Measurements from ENCODE around the gene SLC5A7.

The SLC5A7 gene

GRCh38 chr2:107988108-107988507, 1.8 kb downstream of the SLC5A7 start:
- Histone ChIP-seq H3K79me2 (ENCODE audit: control insufficient read depth, insufficient read depth, low read length, poor library complexity) (no peaks in the 10 kb centered on the region), H3K4me2 (ENCODE audit: low read length) (no peak overlapping the region), H3K4ac (ENCODE audit: low read depth, low read length) (no peak overlapping the region), H2BK12ac (ENCODE audit: low read length) (no peak overlapping the region), H3K23ac (ENCODE audit: low read length) (no peak overlapping the region), H2BK5ac (ENCODE audit: low read depth, low read length, poor library complexity) (no peak overlapping the region), H4K8ac (ENCODE audit: low read depth, low read length) (no peak overlapping the region), H3K79me1 (ENCODE audit: low read length) (no peaks in the 10 kb centered on the region), H3K18ac (ENCODE audit: low read length) (no peak overlapping the region), H2AK5ac (ENCODE audit: low read length) (no peak overlapping the region), H3K36me3 (ENCODE audit: control insufficient read depth in 1 of 2, insufficient read depth in 2 of 2, low read length in 2 of 2) (no peaks in the 10 kb centered on the region), H3K27me3 (ENCODE audit: insufficient read depth, low read length) (peaks cover 14% of the 10 kb centered on the region), H2BK120ac (ENCODE audit: insufficient read depth, low read length, poor library complexity) (no peak overlapping the region), H4K91ac (ENCODE audit: low read depth, low read length) (no peak overlapping the region), H2AFZ (ENCODE audit: insufficient read depth, low read length, poor library complexity) (no peak overlapping the region), H4K12ac (ENCODE audit: low read depth, low read length) (no peak overlapping the region), H3K14ac (ENCODE audit: low read length) (no peak overlapping the region), H3K9me3 (ENCODE audit: insufficient read depth, low read depth, low read length) (no peaks in the 10 kb centered on the region), H3K9ac (ENCODE audit: low read length) (no peak overlapping the region), H3K27ac (ENCODE audit: low read depth, low read length) (no peak overlapping the region), H3K4me3 (ENCODE audit: low read depth, low read length) (no peak overlapping the region), H3K4me1 (ENCODE audit: control insufficient read depth in 1 of 2, insufficient read depth in 2 of 2, low read length in 2 of 2) (peaks cover 8% of the 10 kb centered on the region in 2 experiments)
- WGBS (ENCODE audit: extremely low coverage, insufficient coverage, insufficient read length) = no CpG with 5 or more reads among the region's 10 CpGs
- no peak for DNase-seq

- Histone ChIP-seq H3K27me3 (ENCODE audit: insufficient read depth, low read length) (peaks cover 14% of the 10 kb centered on the region), H2BK120ac (ENCODE audit: insufficient read depth, low read length, poor library complexity) (no peak overlapping the region), H3K18ac (ENCODE audit: low read length) (no peak overlapping the region), H2AK5ac (ENCODE audit: low read length) (no peak overlapping the region), H3K79me2 (ENCODE audit: control insufficient read depth, insufficient read depth, low read length, poor library complexity) (no peaks in the 10 kb centered on the region), H3K4ac (ENCODE audit: low read depth, low read length) (no peak overlapping the region), H3K79me1 (ENCODE audit: low read length) (no peaks in the 10 kb centered on the region), H4K12ac (ENCODE audit: low read depth, low read length) (no peak overlapping the region), H2BK12ac (ENCODE audit: low read length) (no peak overlapping the region), H3K9ac (ENCODE audit: low read length) (no peak overlapping the region), H3K14ac (ENCODE audit: low read length) (no peak overlapping the region), H2AFZ (ENCODE audit: insufficient read depth, low read length, poor library complexity) (no peak overlapping the region), H3K4me2 (ENCODE audit: low read length) (no peak overlapping the region), H3K23ac (ENCODE audit: low read length) (no peak overlapping the region), H4K8ac (ENCODE audit: low read depth, low read length) (no peak overlapping the region), H3K27ac (ENCODE audit: low read depth, low read length) (no peak overlapping the region), H4K91ac (ENCODE audit: low read depth, low read length) (no peak overlapping the region), H3K36me3 (ENCODE audit: control insufficient read depth in 1 of 2, insufficient read depth in 2 of 2, low read length in 2 of 2) (no peaks in the 10 kb centered on the region), H3K9me3 (ENCODE audit: insufficient read depth, low read depth, low read length) (no peaks in the 10 kb centered on the region), H3K4me3 (ENCODE audit: low read depth, low read length) (no peak overlapping the region), H2BK5ac (ENCODE audit: low read depth, low read length, poor library complexity) (no peak overlapping the region), H3K4me1 (ENCODE audit: control insufficient read depth in 1 of 2, insufficient read depth in 2 of 2, low read length in 2 of 2) (peaks cover 8% of the 10 kb centered on the region in 2 experiments)
- WGBS (ENCODE audit: extremely low coverage, insufficient coverage, insufficient read length) = no CpG with 5 or more reads among the region's 6 CpGs
- DNase-seq = no peak
Observed at GRCh38 chr2:107989445-107989844, 3.1 kb downstream of the SLC5A7 start.

GRCh38 chr2:107990718-107991117, 4.4 kb downstream of the SLC5A7 start:
- no peak for DNase-seq

GRCh38 chr2:107992069-107992468, 5.7 kb downstream of the SLC5A7 start:
- no peak overlapping the region for H3K27ac ChIP-seq (ENCODE audit: low read depth, low read length)
- no peak overlapping the region for H2AK5ac ChIP-seq (ENCODE audit: low read length)
- WGBS (ENCODE audit: extremely low coverage, insufficient coverage, insufficient read length) = no CpG with 5 or more reads among the region's 1 CpG
- no peak overlapping the region for H4K8ac ChIP-seq (ENCODE audit: low read depth, low read length)
- H2BK120ac ChIP-seq (ENCODE audit: insufficient read depth, low read length, poor library complexity) = no peak overlapping the region
- no peaks in the 10 kb centered on the region for H3K79me2 ChIP-seq (ENCODE audit: control insufficient read depth, insufficient read depth, low read length, poor library complexity)
- no peaks in the 10 kb centered on the region for H3K27me3 ChIP-seq (ENCODE audit: insufficient read depth, low read length)
- no peak overlapping the region for H2BK12ac ChIP-seq (ENCODE audit: low read length)
- H3K4ac ChIP-seq (ENCODE audit: low read depth, low read length) = no peak overlapping the region
- no peak overlapping the region for H3K14ac ChIP-seq (ENCODE audit: low read length)
- no peaks in the 10 kb centered on the region for H3K9me3 ChIP-seq (ENCODE audit: insufficient read depth, low read depth, low read length)
- no peak for DNase-seq
- H3K36me3 ChIP-seq (ENCODE audit: control insufficient read depth in 1 of 2, insufficient read depth in 2 of 2, low read length in 2 of 2) = no peaks in the 10 kb centered on the region
- H3K18ac ChIP-seq (ENCODE audit: low read length) = no peak overlapping the region
- no peak overlapping the region for H4K91ac ChIP-seq (ENCODE audit: low read depth, low read length)
- H3K4me1 ChIP-seq (ENCODE audit: control insufficient read depth in 1 of 2, insufficient read depth in 2 of 2, low read length in 2 of 2) = no peaks in the 10 kb centered on the region
- H3K79me1 ChIP-seq (ENCODE audit: low read length) = no peaks in the 10 kb centered on the region
- no peak overlapping the region for H2AFZ ChIP-seq (ENCODE audit: insufficient read depth, low read length, poor library complexity)
- no peak overlapping the region for H3K9ac ChIP-seq (ENCODE audit: low read length)
- no peak overlapping the region for H4K12ac ChIP-seq (ENCODE audit: low read depth, low read length)
- H2BK5ac ChIP-seq (ENCODE audit: low read depth, low read length, poor library complexity) = no peak overlapping the region
- H3K4me3 ChIP-seq (ENCODE audit: low read depth, low read length) = no peak overlapping the region
- no peak overlapping the region for H3K4me2 ChIP-seq (ENCODE audit: low read length)
- H3K23ac ChIP-seq (ENCODE audit: low read length) = no peak overlapping the region

More at GRCh38 chr2:107990718-107991117, 4.4 kb downstream of the SLC5A7 start:
- no peaks in the 10 kb centered on the region for H3K79me2 ChIP-seq (ENCODE audit: control insufficient read depth, insufficient read depth, low read length, poor library complexity)
- H4K91ac ChIP-seq (ENCODE audit: low read depth, low read length) = no peak overlapping the region
- no peak overlapping the region for H3K4me2 ChIP-seq (ENCODE audit: low read length)
- H3K27ac ChIP-seq (ENCODE audit: low read depth, low read length) = no peak overlapping the region
- H2AK5ac ChIP-seq (ENCODE audit: low read length) = no peak overlapping the region
- no peak overlapping the region for H4K8ac ChIP-seq (ENCODE audit: low read depth, low read length)
- H3K18ac ChIP-seq (ENCODE audit: low read length) = no peak overlapping the region
- H3K23ac ChIP-seq (ENCODE audit: low read length) = no peak overlapping the region
- no peak overlapping the region for H3K14ac ChIP-seq (ENCODE audit: low read length)
- no peaks in the 10 kb centered on the region for H3K9me3 ChIP-seq (ENCODE audit: insufficient read depth, low read depth, low read length)
- no peak overlapping the region for H4K12ac ChIP-seq (ENCODE audit: low read depth, low read length)
- no peak overlapping the region for H3K4me3 ChIP-seq (ENCODE audit: low read depth, low read length)
- no peak overlapping the region for H2BK120ac ChIP-seq (ENCODE audit: insufficient read depth, low read length, poor library complexity)
- no peak overlapping the region for H3K9ac ChIP-seq (ENCODE audit: low read length)
- no peak overlapping the region for H2BK5ac ChIP-seq (ENCODE audit: low read depth, low read length, poor library complexity)
- no peak overlapping the region for H2AFZ ChIP-seq (ENCODE audit: insufficient read depth, low read length, poor library complexity)
- H3K4me1 ChIP-seq (ENCODE audit: control insufficient read depth in 1 of 2, insufficient read depth in 2 of 2, low read length in 2 of 2) = peaks cover 8% of the 10 kb centered on the region in 2 experiments
- H3K79me1 ChIP-seq (ENCODE audit: low read length) = no peaks in the 10 kb centered on the region
- no peak overlapping the region for H3K4ac ChIP-seq (ENCODE audit: low read depth, low read length)
- H2BK12ac ChIP-seq (ENCODE audit: low read length) = no peak overlapping the region
- peaks cover 13% of the 10 kb centered on the region for H3K27me3 ChIP-seq (ENCODE audit: insufficient read depth, low read length)
- no peaks in the 10 kb centered on the region for H3K36me3 ChIP-seq (ENCODE audit: control insufficient read depth in 1 of 2, insufficient read depth in 2 of 2, low read length in 2 of 2)
